NCI-H2227 treated with DMSO at 0.1 percent for 48 hours (cell line): Measurements from ENCODE around the gene CIB2.
A peak's percentile ranks its signal among the peaks of the same experiment; 100 is the strongest.

ENCODE experiments used
- DNase-seq: peaks from one replicate; lab custom pipeline; 2025; lab: John Stamatoyannopoulos, UW

Gene CIB2

DNA sequence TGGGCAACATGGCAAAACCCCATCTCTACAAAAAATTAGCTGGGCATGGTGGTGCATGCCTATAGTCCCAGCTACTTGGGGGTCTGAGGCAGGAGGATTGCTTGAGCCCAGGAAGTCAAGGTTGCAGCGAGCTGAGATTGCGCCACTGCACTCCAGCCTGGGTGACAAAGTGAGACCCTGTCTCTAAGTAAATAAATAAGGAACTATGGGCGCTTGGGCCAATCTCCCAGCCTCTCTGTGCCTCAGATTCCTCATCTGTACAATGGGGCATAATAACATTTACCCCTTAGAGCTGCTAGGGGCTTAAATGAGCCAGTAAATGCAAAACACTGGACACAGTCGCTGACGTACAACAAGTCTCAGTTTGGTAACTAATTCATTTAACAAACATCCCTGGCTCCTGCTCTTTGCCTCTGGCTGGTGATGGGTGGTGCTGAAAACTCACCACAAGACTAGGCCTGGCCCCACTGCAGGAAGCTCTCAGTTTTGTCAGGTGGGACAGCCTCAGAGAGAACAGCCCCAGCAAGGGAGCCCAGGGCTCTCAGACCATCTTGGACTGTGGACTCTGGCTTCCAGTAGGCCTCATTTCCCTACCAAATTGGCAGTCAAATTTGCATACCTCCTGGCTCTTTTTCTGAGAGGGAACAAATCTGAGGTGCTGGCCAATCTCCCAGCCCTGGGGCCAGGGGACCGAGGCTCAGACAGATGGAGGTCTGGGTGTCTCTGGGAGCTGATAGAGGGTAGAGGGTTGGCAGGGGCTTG, 47.4 kb downstream of the CIB2 start:
- no peak for DNase-seq

DNA sequence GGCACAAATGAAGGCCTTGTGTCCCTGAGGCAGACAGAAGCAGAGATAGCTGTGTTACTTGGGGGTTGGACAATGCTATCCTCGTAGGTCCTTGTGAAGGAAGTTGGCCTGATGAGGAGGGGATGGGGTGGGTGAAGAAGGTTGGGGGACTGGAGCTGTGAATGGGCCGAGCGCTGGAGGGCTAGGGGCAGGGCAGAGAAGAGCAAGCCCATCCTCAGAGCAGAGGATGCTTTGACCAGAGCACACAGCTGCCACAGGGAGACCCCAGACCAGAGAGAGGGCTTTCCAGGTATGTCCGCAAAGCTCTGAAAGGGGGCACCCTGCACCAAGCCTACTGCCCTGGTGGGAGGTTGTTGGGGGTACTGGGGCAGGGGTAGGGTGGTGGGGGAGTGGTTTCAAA, 48.1 kb downstream of the CIB2 start:
- no peak for DNase-seq

DNA sequence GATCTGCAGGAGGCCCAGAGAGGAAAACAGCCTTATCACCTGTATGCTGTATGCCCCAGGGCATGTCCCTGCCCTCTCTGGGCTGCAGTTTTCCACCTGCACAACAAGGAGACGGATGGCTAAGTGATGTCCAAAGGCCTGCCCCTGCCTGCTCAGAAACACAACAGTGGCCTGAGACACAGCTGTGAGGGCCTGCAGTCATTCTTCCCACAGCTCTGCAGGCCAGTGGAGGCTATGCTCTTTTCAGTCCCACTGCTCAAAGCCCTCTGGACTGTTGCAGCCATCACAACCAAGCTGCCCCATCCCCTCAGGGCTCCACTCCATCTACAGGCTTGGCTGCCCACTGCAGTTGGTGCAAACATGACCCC, 48.5 kb downstream of the CIB2 start:
- no peak for DNase-seq

DNA sequence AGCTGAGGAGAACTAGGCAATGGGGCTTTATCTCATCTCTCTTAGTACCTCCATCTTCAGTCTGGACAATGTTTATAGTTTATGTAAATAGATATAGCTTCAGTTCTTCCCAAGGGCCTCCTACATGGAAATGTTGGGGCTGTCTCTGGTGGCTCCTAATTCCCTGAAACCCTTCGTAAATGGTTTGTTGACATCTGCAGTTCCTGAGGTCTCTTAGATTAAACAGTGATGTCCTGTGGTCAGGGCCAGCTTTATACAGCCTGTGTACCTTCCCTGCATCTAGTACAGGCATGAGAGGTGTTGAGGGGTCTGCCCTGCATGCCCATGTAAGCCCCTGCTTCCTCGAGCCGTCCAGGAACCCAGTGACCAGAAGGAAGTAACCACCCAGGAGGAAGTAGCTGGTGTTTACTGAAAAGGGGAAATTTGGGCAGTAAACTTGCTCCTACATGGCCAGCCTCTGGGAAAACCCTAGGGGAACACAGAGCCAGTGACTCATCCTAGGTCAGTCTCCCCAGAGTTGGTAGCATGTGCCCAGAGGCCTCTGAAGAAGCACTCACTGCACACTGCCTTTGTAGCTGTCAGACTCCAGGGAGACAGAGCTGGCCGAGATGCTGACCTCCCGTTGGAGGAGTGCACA, 49.0 kb downstream of the CIB2 start:
- no peak for DNase-seq

DNA sequence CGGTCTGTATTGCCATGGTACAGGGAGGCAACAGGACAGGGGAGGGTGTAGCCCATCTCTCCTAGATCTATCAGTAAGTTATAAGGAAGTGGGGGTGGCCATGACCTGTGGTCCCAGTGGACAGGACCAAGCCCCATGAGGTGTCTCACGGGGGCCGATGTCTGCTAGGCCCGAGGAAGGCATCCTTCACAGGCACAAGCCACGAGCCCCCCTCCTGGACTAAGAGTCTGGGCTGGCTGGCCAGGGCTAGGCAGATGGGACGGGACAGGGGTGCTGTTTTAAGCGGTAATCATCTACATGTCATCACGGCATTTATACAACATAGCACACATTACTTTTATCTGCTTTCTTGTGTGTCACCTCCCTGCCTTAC, 51.2 kb downstream of the CIB2 start:
- no peak for DNase-seq

DNA sequence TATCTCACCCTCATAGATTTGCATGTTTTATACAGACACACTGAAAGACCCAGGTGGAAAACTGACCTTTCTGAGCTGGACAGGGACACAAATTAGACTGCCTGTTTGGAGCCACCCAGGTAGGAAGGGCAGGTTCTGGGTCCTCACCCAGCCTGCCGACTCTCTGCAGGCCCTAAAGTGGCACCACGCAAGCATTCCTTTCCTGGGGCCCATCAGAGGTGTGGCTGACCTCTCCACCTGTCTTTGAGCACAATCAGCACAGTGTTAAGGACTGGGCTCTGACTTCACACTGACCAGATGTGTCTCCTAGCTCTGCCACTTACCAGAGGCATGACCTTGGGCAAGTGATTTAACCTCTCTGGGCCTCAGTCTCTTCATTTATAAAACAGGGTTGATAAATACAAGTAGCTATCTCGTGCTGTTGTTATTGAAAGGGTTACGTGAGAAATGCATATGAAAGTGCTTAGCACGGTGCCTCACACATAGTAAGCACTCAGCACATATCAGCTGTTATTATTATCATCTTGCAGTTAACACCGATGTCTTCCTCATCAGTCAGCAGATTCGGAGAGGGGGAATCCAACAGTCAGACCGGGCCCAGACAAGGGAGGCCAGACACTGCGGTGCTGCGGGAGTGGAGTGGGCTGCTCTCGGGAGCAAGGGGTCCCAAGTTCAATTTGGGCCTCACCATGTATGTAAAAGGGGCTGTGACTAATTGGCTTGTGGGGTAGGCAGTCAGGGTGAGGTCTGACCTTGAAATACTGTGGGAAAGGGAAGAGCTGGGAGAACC, 51.8 kb downstream of the CIB2 start:
- no peak for DNase-seq

DNA sequence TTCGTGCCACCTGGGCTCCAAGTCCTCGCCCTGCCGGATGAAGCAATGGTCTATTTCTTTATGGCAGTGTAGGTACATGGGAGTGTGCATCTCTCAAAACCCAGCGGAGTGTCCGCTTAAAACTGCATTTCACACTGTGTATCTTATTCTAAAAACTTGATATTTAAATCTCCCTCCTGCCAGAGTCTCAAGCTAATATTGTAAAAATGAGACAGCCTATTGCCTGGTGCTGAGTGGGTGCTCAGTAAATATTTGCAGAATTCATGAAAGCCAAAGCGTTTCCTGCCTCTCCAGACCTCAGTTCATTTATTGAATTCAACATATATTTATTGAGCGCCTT, 53.4 kb downstream of the CIB2 start:
- peak; percentile 18 for DNase-seq

DNA sequence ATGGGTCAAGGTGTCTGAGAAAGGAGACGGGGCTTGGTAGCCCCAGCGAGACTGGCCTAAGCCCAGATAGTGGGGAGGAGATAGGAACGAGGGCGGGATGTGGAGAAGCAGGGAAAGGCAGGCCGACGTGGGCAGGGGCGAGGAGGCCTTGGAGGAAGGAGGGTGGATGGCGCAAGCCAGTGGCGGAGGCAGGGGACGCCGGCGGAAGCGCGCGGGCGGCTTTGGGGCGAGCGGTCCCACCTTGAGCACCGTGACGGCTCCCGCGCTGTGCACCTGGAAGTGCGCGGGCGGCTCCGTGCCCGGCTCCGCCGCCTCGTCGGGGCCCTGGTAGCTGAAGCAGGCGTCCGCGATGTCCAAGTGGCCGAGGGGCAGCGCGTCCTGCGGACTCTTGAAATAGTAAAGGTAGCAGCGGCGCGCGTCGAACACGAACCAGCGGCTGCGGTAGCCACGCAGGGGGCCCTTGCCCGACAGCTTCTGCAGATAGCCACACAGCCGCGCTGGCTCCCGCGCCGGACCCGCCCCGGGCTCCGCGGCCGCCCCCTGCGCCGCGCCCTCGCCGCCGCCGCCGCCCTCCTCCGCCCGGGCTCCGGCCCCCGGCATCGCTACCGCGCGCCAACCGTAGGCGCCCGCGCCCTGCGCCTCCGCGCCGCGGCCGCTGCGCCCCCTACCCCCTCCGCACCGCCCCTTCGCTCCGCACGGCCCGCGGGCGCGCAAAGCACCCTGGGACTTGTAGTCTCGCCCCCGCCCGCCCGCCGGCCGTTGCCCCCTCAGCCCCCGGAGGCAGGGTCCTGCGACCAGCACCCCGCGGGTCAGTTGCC, 54.0 kb downstream of the CIB2 start, which contains the start of gene TBC1D2B:
Gene TBC1D2B, minus strand, starts transcription at position 659 of the 818 bp plus-strand sequence. Its CDS starts 59 bp downstream, at position 600.
- DNase-seq = peak; percentile 19

DNA sequence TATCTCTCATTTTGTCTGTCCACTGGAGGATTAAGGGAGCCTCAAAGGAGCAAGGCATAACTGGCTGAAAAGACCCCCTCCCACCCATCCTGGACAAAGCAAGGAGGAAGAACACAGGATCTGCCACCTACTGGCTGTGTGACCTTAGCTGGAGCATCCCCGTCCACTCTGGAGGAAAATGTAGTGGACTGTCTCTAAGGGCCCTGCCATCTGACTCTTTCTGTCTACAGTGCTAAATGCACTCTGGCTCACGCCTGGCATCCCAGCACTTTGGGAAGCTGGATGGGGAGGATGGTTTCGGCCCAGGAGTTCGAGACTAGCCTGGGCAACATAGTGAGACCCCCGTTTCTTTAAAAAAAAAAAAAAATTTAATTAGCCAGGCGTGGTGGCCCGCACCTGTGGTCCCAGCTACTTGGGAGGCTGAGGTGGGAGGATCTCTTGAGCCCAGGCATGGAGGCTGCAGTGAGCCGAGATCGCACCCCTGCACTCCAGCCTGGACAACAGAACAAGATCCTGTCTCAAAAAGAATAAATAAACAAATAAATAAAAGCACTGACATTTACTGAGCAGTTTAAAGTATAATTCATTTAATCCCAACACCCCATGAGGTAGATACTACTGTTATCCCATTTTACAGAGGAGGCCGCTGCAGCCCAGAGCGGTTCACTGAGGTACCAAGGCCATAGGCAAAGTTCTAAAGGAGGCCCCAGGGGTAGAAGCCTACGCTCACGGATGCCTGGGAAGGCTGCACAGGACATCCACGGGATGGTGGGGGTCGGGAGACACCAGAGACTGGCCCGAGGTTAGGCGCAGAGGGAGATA, 54.8 kb downstream of the CIB2 start:
- no peak for DNase-seq

DNA sequence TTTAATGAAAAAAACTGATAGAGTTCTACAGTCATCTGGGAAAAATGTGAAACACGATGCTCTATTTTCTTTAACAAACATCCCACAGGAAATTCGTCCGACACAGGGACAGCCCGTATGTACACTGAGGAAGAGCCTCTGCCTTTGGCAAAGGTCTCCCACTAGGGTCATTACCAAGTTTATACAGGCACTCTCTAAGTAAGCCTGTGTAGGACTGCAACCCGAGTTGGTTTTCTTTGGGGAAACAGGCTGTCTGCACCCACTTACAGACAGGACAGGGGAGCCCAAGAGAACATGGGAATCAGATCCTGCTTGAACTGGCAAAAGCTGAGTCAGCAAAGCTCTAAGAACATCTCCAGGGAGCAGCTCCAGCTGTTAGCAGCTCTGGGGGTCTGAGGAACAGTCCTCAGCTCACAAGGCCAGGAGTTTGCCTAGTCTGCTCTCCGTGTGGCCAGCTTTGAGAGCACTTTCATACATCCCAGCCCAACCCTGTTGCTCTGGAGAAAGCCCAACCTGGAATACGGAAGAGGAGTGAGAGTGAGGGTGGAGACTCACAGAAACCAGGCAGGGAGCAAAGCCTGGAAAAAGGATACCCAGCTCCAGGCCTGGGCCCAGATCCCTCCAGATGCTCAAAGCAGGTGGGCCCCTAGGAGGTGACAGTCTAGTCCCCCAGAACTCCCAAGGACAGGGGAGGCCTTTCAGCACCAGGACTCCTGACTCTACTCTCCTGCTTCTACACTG, 55.6 kb downstream of the CIB2 start:
- DNase-seq = peak; percentile 30

DNA sequence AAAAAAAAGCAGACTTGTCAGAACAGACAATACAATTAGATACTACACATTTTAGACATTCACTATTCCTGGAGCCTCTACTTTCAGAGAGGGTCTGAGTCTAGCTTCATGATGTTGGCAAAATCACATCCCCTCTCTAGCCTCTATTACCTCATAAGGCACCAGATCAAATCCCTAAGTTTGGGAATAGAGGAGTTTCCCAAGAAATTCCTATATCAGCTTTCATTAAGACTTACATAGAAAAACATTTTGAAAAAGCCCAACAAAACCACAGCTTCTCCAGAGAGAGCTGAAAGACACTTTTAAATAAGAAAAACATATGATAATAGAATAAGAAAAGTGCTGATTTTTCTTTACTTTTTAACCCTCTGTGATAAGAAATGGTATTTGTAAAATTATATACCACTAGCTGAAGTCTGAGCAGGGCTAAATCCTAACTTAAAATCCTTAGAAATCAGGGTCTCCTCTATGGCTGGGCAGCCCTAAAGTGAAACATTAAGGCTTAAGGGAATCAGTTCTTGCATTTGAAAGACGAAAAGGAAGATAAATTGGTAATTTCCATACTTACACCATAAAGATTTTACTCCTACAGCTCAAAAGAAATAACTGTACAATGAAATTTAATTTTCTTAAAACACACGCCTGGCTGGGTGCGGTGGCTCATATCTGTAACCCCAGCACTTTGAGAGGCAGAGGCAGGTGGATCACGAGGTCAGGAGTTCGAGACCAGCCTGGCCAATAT, 58.0 kb downstream of the CIB2 start:
- no peak for DNase-seq

DNA sequence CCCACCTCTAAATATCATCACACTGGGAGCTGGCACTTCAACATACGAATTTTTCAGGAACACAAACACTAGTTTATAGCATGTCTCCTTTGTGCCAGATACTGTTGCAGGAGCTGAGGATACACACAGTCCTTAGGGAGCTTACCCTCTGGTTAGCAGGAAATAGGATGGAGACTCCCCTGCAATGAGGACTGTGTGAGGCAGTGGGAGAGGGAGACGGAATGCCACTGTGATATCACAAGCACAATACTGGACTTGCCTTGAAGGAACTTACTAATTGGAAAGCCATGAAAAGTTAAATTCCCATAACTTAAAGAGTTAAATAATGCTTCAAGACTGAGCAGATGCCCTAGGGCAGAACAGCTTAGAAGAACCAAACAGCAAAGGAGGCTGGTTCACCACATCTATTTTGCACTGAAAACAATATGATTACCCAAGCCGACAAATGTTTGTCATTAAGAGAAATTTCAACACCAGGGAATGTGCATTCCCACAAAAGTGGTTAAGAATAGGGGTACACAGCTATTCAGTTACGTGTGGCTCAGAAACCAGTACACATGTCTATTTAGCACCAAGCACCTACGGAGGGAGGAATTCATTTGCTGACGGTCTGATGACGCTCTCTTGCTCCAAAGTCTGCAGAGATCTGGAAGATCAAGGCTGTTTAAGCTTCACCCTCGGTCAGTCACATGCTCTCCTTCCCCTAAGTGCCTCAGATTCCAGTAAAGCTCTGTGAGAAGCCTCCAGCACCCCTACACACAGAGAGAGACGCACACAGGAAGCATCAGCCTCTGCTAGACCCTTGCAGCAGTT, 59.0 kb downstream of the CIB2 start:
- no peak for DNase-seq

DNA sequence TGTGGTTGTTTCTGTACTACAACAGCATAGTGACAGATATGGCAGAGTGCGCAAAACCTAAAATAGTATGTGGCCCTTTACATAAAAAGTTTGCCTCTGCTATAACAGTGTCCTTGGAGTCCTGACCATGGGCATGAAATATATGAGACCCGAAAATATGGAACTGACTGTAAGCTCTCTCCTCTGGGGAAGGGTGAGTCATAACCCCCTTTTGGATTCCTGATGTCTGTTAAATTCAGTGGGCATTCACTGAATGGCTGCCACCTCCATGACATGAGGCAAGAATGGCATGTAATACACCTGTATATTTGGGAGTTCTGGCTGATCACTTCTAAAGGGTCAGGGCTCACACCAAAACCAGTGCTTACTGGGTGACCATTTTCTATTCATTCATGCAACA, 59.9 kb downstream of the CIB2 start:
- no peak for DNase-seq

DNA sequence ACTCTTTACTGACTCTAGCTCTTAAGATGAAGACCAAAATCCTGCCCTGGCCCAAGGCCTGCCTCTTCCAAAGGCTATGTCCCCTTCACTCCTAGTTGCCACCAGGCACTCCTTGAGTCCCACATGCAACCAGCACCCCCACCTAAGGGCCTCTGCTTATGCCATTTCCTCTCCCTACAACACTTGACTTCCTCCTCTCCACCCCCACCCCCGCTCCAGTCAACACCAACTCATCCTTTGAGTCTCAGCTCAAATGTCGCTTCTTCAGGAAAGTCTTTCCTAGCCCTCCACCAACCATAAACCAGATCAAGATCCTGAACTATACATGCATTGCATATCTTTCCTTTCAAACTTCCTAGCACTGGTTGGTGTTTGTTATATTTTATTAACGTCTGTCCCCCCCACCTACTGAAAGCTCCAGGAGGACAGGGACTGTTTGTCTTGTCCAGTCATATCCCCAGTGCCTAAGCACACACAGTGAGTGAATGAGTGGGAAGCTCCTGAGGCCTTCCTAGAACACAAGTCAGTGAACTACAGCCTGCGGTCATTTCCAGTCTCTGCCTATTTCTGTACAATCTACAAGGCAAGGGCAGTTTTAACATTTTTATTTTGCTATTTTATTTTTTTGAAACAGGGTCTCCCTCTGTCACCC, 61.1 kb downstream of the CIB2 start:
- no peak for DNase-seq

DNA sequence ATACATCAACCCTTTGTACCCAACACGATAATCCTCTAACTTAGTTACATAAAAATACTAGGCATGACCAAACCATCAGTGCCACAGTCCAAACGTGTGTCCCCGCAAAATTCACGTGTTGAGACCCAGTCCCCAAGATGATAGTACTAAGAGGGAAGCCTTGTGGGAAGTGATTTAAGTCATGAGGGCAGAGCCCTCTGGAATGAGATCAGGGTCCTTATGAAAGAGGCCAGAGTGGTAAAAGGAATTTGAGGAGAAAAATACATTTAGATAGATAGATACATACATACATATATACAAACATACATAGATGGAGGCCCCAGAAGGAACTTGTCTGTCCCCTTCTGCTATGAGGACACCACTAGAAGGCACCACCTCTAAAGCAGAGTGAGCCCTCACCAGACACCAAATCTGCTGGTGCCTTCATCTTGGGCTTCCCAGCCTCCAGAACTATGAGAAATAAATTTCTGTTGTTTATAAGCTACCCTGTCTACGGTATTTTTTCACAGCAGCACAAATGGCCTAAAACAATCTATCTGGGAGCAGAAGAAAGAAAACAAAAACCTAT, 61.7 kb downstream of the CIB2 start:
- DNase-seq = no peak

DNA sequence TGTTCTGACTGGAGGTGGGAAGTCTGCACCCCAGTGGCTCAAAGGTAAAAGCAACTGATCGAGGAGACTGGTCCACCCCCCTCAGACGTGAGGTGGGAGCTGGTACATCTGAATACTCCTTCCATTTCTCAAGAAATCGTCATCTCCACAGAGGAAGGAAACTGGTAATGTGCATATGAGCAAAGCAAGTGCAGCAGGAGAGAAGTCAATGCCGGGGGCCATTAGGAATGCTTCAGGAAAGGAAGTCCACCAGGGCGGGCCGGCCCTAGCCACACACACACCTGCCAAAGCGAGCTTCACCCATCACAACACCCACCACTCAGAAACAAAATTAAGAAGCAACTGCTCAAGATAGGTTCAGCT, 62.2 kb downstream of the CIB2 start:
- DNase-seq = no peak

DNA sequence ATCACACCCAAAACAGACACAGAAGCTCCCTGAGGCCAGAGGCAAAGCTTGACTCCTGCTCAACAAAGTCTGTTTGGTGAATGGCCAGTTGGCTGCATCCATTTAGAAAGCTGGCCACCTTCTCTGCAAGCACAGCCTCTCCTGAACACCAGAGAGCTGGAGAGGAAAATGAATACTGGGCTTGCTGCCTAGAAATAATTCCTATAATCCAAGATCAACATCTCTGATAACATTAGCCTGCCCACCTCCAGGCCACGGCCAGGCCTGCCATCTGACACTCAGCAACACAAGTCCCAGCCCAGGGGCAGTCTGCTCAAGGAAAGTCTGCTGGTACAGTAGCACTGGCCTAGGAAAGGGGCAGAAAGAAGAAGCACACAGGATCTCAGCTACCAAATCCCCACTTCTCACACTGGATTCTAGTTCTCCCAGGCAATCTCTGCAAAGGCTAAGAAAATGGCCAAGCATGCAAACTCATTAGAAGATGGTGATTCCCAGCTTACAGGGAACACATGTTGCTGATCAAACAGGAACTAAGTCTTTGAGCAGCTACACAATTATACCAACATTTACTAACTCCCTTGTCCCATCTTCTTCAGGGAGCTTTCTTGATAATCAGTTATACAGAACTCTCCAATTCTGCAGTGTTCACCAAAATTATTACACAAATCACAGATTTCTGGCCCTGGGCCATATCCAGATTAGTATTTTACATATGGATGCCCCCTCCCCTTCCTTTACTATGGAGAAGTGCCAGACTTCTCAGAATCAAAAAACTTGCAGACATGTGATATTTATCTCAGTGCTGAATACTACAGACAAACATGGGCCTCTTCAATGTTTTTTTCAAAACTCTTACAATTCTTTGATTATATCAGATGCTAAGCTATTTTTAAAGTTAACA, 63.7 kb downstream of the CIB2 start:
- DNase-seq = no peak
